ENCODE results near the gene FBXO17. TPM values are rescaled to one million over a fixed set of nuclear protein-coding genes. Genes with fewer than 3 reads are reported as not detected.

FBXO17 gene
- total RNA-seq, 1 experiment from 2014 or later = 24.2 TPM

DNA sequence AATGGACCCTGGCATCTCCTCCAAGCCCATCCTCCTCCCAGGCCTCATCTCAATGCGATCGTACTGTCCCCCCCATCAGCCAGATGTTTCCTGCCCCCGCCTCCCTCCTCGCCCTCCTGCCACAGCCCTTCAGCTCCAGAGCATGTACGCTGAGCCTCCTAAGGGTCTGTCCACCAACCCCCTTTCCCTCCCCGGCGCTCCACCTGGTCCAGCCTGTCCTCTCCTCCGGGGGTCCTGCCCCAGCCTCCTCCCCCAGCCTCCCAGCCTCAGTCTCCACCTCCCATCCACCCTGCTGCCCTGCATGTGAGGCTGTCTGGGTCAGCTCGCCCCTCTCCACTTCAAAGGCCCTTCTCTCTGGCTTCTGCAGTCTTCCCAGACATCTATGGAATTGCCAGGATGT lies 80.6 kb downstream of the FBXO17 start:
- H3K36me3 Mint-ChIP-seq (ENCODE audit: insufficient read depth, unreplicated experiment) = peaks cover 25% of the 10 kb centered on the region

DNA sequence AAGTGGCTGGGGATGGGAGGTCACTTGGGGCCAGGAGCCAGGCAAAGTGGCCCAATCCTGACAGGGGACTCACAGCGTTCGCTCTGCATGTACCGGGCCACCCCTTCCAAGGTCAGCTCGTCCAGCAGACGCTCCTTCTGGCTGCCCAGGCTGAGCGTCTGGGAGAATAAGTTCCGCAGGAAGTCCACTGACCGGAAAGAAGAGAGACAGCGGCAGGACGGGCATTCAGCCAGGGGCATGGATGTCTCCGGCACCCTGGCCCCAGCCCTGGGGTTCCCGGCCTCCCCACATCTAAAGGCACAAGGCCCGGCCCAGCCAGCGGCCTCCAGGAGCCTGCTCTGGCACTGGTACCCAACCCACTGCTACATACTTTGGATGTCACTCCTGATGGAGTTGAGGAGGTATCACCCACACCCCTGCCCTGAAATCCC lies 82.2 kb downstream of the FBXO17 start:
- H3K36me3 Mint-ChIP-seq (ENCODE audit: insufficient read depth, unreplicated experiment) = peaks cover 10% of the 10 kb centered on the region
- H3K27me3 Mint-ChIP-seq (ENCODE audit: unreplicated experiment) = no peaks in the 10 kb centered on the region
- no peak overlapping the region for H3K27ac Mint-ChIP-seq (ENCODE audit: unreplicated experiment)
- peaks cover 4% of the 10 kb centered on the region for H3K4me1 Mint-ChIP-seq (ENCODE audit: low read depth, unreplicated experiment)
- BruUV-seq (replicated peaks) = no TSS peak
- no peaks in the 10 kb centered on the region for H3K9me3 Mint-ChIP-seq (ENCODE audit: low read depth, unreplicated experiment)
- TF ChIP-seq, protein P1, sequence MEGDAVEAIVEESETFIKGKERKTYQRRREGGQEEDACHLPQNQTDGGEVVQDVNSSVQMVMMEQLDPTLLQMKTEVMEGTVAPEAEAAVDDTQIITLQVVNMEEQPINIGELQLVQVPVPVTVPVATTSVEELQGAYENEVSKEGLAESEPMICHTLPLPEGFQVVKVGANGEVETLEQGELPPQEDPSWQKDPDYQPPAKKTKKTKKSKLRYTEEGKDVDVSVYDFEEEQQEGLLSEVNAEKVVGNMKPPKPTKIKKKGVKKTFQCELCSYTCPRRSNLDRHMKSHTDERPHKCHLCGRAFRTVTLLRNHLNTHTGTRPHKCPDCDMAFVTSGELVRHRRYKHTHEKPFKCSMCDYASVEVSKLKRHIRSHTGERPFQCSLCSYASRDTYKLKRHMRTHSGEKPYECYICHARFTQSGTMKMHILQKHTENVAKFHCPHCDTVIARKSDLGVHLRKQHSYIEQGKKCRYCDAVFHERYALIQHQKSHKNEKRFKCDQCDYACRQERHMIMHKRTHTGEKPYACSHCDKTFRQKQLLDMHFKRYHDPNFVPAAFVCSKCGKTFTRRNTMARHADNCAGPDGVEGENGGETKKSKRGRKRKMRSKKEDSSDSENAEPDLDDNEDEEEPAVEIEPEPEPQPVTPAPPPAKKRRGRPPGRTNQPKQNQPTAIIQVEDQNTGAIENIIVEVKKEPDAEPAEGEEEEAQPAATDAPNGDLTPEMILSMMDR (IDR thresholded peaks at IDR 0.05; ENCODE audit: unreplicated experiment) = no peak
- no peak for DNase-seq
- CTCF ChIA-PET = no interaction called here
- intact Hi-C loops (cut with micrococcal nuclease; ENCODE audit: unreplicated experiment) = no loop called here
- no peak overlapping the region for H3K4me3 Mint-ChIP-seq (ENCODE audit: low read depth, unreplicated experiment)

More for the DNA sequence above, 80.6 kb downstream of the FBXO17 start:
- H3K9me3 Mint-ChIP-seq (ENCODE audit: low read depth, unreplicated experiment) = no peaks in the 10 kb centered on the region
- intact Hi-C loops (cut with micrococcal nuclease; ENCODE audit: unreplicated experiment) = no loop called here
- H3K4me3 Mint-ChIP-seq (ENCODE audit: low read depth, unreplicated experiment) = no peak overlapping the region
- no peaks in the 10 kb centered on the region for H3K27me3 Mint-ChIP-seq (ENCODE audit: unreplicated experiment)
- BruUV-seq (replicated peaks) = no TSS peak
- peaks cover 12% of the 10 kb centered on the region for H3K4me1 Mint-ChIP-seq (ENCODE audit: low read depth, unreplicated experiment)
- CTCF ChIA-PET = no interaction called here
- DNase-seq = no peak
- TF ChIP-seq, protein P1 (IDR thresholded peaks at IDR 0.05; ENCODE audit: unreplicated experiment) = no peak
- H3K27ac Mint-ChIP-seq (ENCODE audit: unreplicated experiment) = no peak overlapping the region

DNA sequence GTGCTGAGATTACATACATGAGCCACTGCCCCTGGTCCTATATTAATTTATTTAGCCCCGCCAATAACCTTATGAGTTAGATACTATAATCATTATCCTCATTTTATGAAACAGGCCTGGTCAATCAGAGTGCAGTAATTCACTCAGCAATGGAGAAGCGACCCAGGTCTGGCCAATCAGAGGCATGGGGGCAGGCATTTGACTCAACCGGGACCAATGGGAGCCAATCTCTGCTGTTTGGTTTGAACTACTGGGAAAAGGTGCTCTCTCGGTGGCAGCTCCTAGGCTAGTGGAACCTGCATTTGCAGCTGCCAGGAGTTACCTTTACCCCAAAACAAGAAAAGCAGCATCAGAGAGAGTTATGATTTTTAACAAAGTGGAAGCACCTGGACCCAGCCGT lies 82.7 kb downstream of the FBXO17 start:
- TF ChIP-seq, protein P1 (IDR thresholded peaks at IDR 0.05; ENCODE audit: unreplicated experiment) = no peak
- Mint-ChIP-seq H3K36me3 (ENCODE audit: insufficient read depth, unreplicated experiment) (peaks cover 10% of the 10 kb centered on the region), H3K4me1 (ENCODE audit: low read depth, unreplicated experiment) (no peaks in the 10 kb centered on the region), H3K9me3 (ENCODE audit: low read depth, unreplicated experiment) (no peaks in the 10 kb centered on the region), H3K27ac (ENCODE audit: unreplicated experiment) (no peak overlapping the region), H3K4me3 (ENCODE audit: low read depth, unreplicated experiment) (no peak overlapping the region), H3K27me3 (ENCODE audit: unreplicated experiment) (no peaks in the 10 kb centered on the region)
- no peak for DNase-seq
- intact Hi-C loops (cut with micrococcal nuclease; ENCODE audit: unreplicated experiment) = no loop called here
- no TSS peak for BruUV-seq (replicated peaks)
- CTCF ChIA-PET = no interaction called here

DNA sequence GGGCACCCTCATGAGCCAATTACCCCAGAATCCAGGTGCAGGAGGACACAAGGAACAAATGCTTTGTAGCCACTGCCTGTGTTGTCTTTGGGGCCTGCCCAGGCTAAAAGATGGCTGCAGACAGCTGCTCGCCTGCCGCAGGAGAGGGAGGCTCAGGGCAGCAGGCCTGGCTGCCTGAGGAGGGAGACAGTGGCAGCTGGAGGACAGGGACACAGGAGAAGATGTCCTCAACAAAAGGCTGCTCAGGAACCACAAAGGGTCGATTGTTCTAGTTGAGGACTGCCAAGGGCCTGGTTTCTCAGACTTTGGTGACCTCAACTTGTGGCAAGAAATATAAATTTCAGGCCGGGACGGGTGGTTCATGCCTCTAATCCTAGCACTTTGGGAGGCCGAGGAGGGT lies 83.8 kb downstream of the FBXO17 start:
- intact Hi-C loops (cut with micrococcal nuclease; ENCODE audit: unreplicated experiment) = no loop called here
- Mint-ChIP-seq H3K4me1 (ENCODE audit: low read depth, unreplicated experiment) (no peaks in the 10 kb centered on the region), H3K9me3 (ENCODE audit: low read depth, unreplicated experiment) (no peaks in the 10 kb centered on the region), H3K4me3 (ENCODE audit: low read depth, unreplicated experiment) (no peak overlapping the region), H3K27me3 (ENCODE audit: unreplicated experiment) (no peaks in the 10 kb centered on the region), H3K36me3 (ENCODE audit: insufficient read depth, unreplicated experiment) (peaks cover 10% of the 10 kb centered on the region), H3K27ac (ENCODE audit: unreplicated experiment) (no peak overlapping the region)
- CTCF ChIA-PET = interaction anchor here (0.7 kb wide), 1 partner anchor 25 kb away, joined by 3 read pairs; no protein-coding TSS in a partner anchor
- DNase-seq = no peak
- no TSS peak for BruUV-seq (replicated peaks)
- TF ChIP-seq, protein P1 (IDR thresholded peaks at IDR 0.05; ENCODE audit: unreplicated experiment) = no peak

Other genes starting within 250 kb of the FBXO17 start
- 14.5 and 14.7 TPM in 2 replicates for gene CAPN12, start 231.3 kb downstream of the FBXO17 start, total RNA-seq (2022)
- gene LGALS7, start 202.2 kb downstream of the FBXO17 start, total RNA-seq (2022) = not detected in 2 replicates
- 3.2 and 4.8 TPM in 2 replicates for gene LGALS7B, start 186.5 kb downstream of the FBXO17 start, total RNA-seq (2022)
- 321 and 537 TPM in 2 replicates for gene LGALS4, start 162.8 kb downstream of the FBXO17 start, total RNA-seq (2022)
- 253 and 291 TPM in 2 replicates for gene ECH1, start 143.9 kb downstream of the FBXO17 start, total RNA-seq (2022)
- 383 and 408 TPM in 2 replicates for gene HNRNPL, start 125.8 kb downstream of the FBXO17 start, total RNA-seq (2022)
- 4.1 TPM in 2 replicates for gene RINL, start 97.5 kb downstream of the FBXO17 start, total RNA-seq (2022)
- gene SIRT2, start 76.1 kb downstream of the FBXO17 start, total RNA-seq (2022) = 51.7 and 55.6 TPM in 2 replicates
- gene NFKBIB, start 75.8 kb downstream of the FBXO17 start, total RNA-seq (2022) = 54.4 and 62.6 TPM in 2 replicates
- gene CCER2, start 63.6 kb downstream of the FBXO17 start, total RNA-seq (2022) = 0.57 and 1.2 TPM in 2 replicates
- 52.1 and 58.1 TPM in 2 replicates for gene SARS2, start 45.0 kb downstream of the FBXO17 start, total RNA-seq (2022)
- gene MRPS12, start 44.8 kb downstream of the FBXO17 start, total RNA-seq (2022) = 73.1 and 88.2 TPM in 2 replicates
- 9.6 and 14.6 TPM in 2 replicates for gene FBXO27, start 56.8 kb upstream of the FBXO17 start, total RNA-seq (2022)
- 6.6 and 9.5 TPM in 2 replicates for gene ACP7, start 108.6 kb upstream of the FBXO17 start, total RNA-seq (2022)
- 75.7 and 89.2 TPM in 2 replicates for gene PAK4, start 150.0 kb upstream of the FBXO17 start, total RNA-seq (2022)
- gene NCCRP1, start 221.2 kb upstream of the FBXO17 start, total RNA-seq (2022) = 2.0 and 2.1 TPM in 2 replicates
- not detected in 2 replicates for gene SYCN, start 228.5 kb upstream of the FBXO17 start, total RNA-seq (2022)